Liver (tissue), 9 donors: ENCODE measurements around the gene CCNY. TPM values are rescaled to one million over a fixed set of nuclear protein-coding genes. Genes with fewer than 3 reads are reported as not detected.

Source experiments
- DNase-seq: peaks from one replicate; pipeline ENCODE4 v3.0.0-alpha.2; 2017; ENCODE audit warnings: low spot score
- H3K27ac ChIP-seq, 2 donors: one replicate each; pipeline ENCODE4 v1.7.0; 2013; ENCODE audit warnings: inconsistent platforms in 2 of 2, low read length in 2 of 2, control low read depth in 1 of 2, low read depth in 1 of 2, mild to moderate bottlenecking in 1 of 2
- H3K27me3 ChIP-seq, 4 donors: one replicate each; pipeline versions ENCODE4 v1.6.1 to v1.7.0; 2013; ENCODE audit warnings: low read length in 3 of 4, inconsistent platforms in 1 of 4, mild to moderate bottlenecking in 1 of 4, moderate library complexity in 1 of 4; ENCODE audit not compliant: control insufficient read depth in 4 of 4, insufficient read depth in 4 of 4
- H3K36me3 ChIP-seq, 4 donors: one replicate each; pipeline versions ENCODE4 v1.6.1 to v1.7.0; 2013; ENCODE audit warnings: low read length in 3 of 4, mild to moderate bottlenecking in 3 of 4, low read depth in 1 of 4, moderate library complexity in 1 of 4; ENCODE audit not compliant: control insufficient read depth in 4 of 4, insufficient read depth in 3 of 4
- H3K4me1 ChIP-seq, 4 donors: one replicate each; pipeline versions ENCODE4 v1.6.1 to v1.7.0; 2013; ENCODE audit warnings: low read length in 3 of 4, mild to moderate bottlenecking in 3 of 4, moderate library complexity in 1 of 4; ENCODE audit not compliant: control insufficient read depth in 4 of 4, insufficient read depth in 4 of 4
- H3K4me3 ChIP-seq, 3 donors: one replicate each; pipeline versions ENCODE4 v1.6.1 to v1.7.0; 2013; ENCODE audit warnings: low read length in 3 of 3, control low read depth in 1 of 3, low read depth in 1 of 3, mild to moderate bottlenecking in 1 of 3
- H3K9ac ChIP-seq, 2 donors: one replicate each; pipeline ENCODE4 v1.7.0; 2013; ENCODE audit warnings: low read length in 2 of 2, mild to moderate bottlenecking in 2 of 2, moderate library complexity in 2 of 2, control low read depth in 1 of 2, low read depth in 1 of 2
- H3K9me3 ChIP-seq, 4 donors: one replicate each; pipeline versions ENCODE4 v1.6.1 to v1.7.0; 2013; ENCODE audit warnings: low read length in 3 of 4; ENCODE audit not compliant: control insufficient read depth in 4 of 4
- ATF3 ChIP-seq: IDR thresholded peaks from 2 replicates; pipeline ENCODE4 v1.6.1; 2016; ENCODE audit warnings: antibody characterized with exemption
- CTCF ChIP-seq: fragments of 150-350 bp; IDR thresholded peaks from 2 replicates; pipeline ENCODE4 v1.5.1; 2017; ENCODE audit warnings: improper control_type of control experiment, low read depth, low read length; ENCODE audit not compliant: missing input control
- EGR1 ChIP-seq, 2 donors: IDR thresholded peaks; 2 replicates each; pipeline ENCODE4 v1.6.1; 2016 to 2018; ENCODE audit warnings: antibody characterized with exemption in 2 of 2, low read depth in 2 of 2
- FOXA1 ChIP-seq: IDR thresholded peaks from 2 replicates; pipeline ENCODE4 v1.6.1; 2016; ENCODE audit warnings: antibody characterized with exemption
- FOXA2 ChIP-seq: IDR thresholded peaks from 2 replicates; pipeline ENCODE4 v1.6.1; 2016; ENCODE audit warnings: antibody characterized with exemption
- HNF4A ChIP-seq, 2 donors: conservative IDR thresholded peaks; 2 replicates each; pipeline ENCODE4 v1.6.1; 2016; ENCODE audit warnings: antibody characterized with exemption in 2 of 2, mild to moderate bottlenecking in 2 of 2
- JUND ChIP-seq, 2 donors: IDR thresholded peaks; 2 replicates each; pipeline ENCODE4 v1.6.1; 2016; ENCODE audit warnings: antibody characterized with exemption in 2 of 2
- MAX ChIP-seq: IDR thresholded peaks from 2 replicates; pipeline ENCODE4 v1.6.1; 2016; ENCODE audit warnings: antibody characterized with exemption
- RAD21 ChIP-seq, 2 donors: IDR thresholded peaks; 2 replicates each; pipeline ENCODE4 v1.6.1; 2016; ENCODE audit warnings: antibody characterized with exemption in 2 of 2, mild to moderate bottlenecking in 2 of 2
- RXRA ChIP-seq, 2 donors: IDR thresholded peaks; 2 replicates each; pipeline ENCODE4 v1.6.1; 2017 to 2018; ENCODE audit warnings: antibody characterized with exemption in 2 of 2, mild to moderate bottlenecking in 1 of 2
- YY1 ChIP-seq: IDR thresholded peaks from 2 replicates; pipeline ENCODE4 v1.6.1; 2016; ENCODE audit warnings: antibody characterized with exemption, mild to moderate bottlenecking
- ZBTB33 ChIP-seq: IDR thresholded peaks from 2 replicates; pipeline ENCODE4 v1.6.1; 2016; ENCODE audit warnings: antibody characterized with exemption
- WGBS: extraction: QIAGEN DNeasy Blood & Tissue Kit; methylation state at CpG from one replicate; pipeline ENCODE4 v1.1.7; 2013; 5-methylcytosine and 5-hydroxymethylcytosine counted together
- polyA plus RNA-seq, 2 donors: library from polyadenylated mRNA; stranded (reverse) in 1 of 2; unstranded in 1 of 2; fragments of 200-250 nt in 1 of 2; fragments of >200 nt in 1 of 2; fragmentation: Nextera tagmentation in 1 of 2; extraction: Ambion mirVana in 1 of 2; gene quantifications; one replicate each; pipeline versions ENCODE4 v1.2.1 to v1.2.3, GENCODE V29; 2013 to 2015
- total RNA-seq, 2 donors: library from RNA; depleted of rRNA; stranded (reverse); fragments of >200 nt; gene quantifications; one replicate each; pipeline ENCODE4 v1.2.3, GENCODE V29; 2014
- donor health status: healthy.
- donor health status: healthy.
- donor health status: healthy.
- donor health status: healthy.
- donor health status: healthy.

CCNY gene
- total and polyA plus RNA-seq, 4 donors = 17.6 to 38.4 (median 21.8) TPM

GRCh38 chr10:35359873-35360272 is 23.6 kb downstream of the CCNY start:
- H3K4me1 ChIP-seq = peaks cover 3 to 7% (median 5%) of the 10 kb centered on the region in 4 donors
- DNase-seq = no peak
- no peak overlapping the region for H3K27ac ChIP-seq
- WGBS = 59% methylated on average over 4 of the region's 4 CpGs
- H3K4me3 ChIP-seq = no peak overlapping the region
- H3K9me3 ChIP-seq = no peaks in the 10 kb centered on the region
- no peaks in the 10 kb centered on the region for H3K36me3 ChIP-seq
- peak in 1 of 2 donors; percentile 17 for TF ChIP-seq HNF4A (conservative IDR thresholded peaks at IDR 0.05)
- no peak for TF ChIP-seq ATF3
- no peaks in the 10 kb centered on the region for H3K27me3 ChIP-seq
- H3K9ac ChIP-seq = no peak overlapping the region

GRCh38 chr10:35362701-35363350 is 26.5 kb downstream of the CCNY start:
- H3K4me1 ChIP-seq = peaks cover 3 to 11% (median 6%) of the 10 kb centered on the region in 4 donors
- no peaks in the 10 kb centered on the region for H3K36me3 ChIP-seq
- no peak for TF ChIP-seq HNF4A (conservative IDR thresholded peaks at IDR 0.05)
- TF ChIP-seq MAX = no peak
- no peak for TF ChIP-seq RAD21 (IDR thresholded peaks at IDR 0.05)
- no peak for TF ChIP-seq ATF3
- no peak for TF ChIP-seq JUND (IDR thresholded peaks at IDR 0.05)
- no peak for TF ChIP-seq FOXA1
- no peak for TF ChIP-seq CTCF
- no peak for TF ChIP-seq YY1
- TF ChIP-seq EGR1 (IDR thresholded peaks at IDR 0.05; ENCODE audit: low read depth in 2 of 2) = no peak
- TF ChIP-seq FOXA2 = no peak
- no peak for TF ChIP-seq ZBTB33
- no peak for TF ChIP-seq RXRA (IDR thresholded peaks at IDR 0.05)
- no peak for DNase-seq
- H3K27me3 ChIP-seq = no peaks in the 10 kb centered on the region
- no peak overlapping the region for H3K27ac ChIP-seq
- H3K9ac ChIP-seq = no peak overlapping the region
- no peaks in the 10 kb centered on the region for H3K9me3 ChIP-seq
- H3K4me3 ChIP-seq = no peak overlapping the region
- WGBS = 97% methylated on average over 41 of the region's 41 CpGs

GRCh38 chr10:35363587-35363986 is 27.3 kb downstream of the CCNY start:
- Histone ChIP-seq H3K9ac (no peak overlapping the region), H3K27ac (no peak overlapping the region), H3K4me3 (no peak overlapping the region), H3K36me3 (no peaks in the 10 kb centered on the region), H3K4me1 (peaks cover 4 to 11% (median 7%) of the 10 kb centered on the region in 4 donors), H3K27me3 (no peaks in the 10 kb centered on the region), H3K9me3 (no peaks in the 10 kb centered on the region)
- no peak for DNase-seq
- WGBS = 97% methylated on average over 5 of the region's 5 CpGs
- TF ChIP-seq JUND (IDR thresholded peaks at IDR 0.05) = no peak
- TF ChIP-seq ATF3 = no peak
- no peak for TF ChIP-seq HNF4A (conservative IDR thresholded peaks at IDR 0.05)
- TF ChIP-seq EGR1 (IDR thresholded peaks at IDR 0.05; ENCODE audit: low read depth in 2 of 2) = no peak
